NCI-H510A treated with DMSO at 0.1 percent for 48 hours (cell line): ENCODE results near the gene AP1M2.

Source experiments
- DNase-seq: peaks from one replicate; lab custom pipeline; 2025; lab: John Stamatoyannopoulos, UW

Gene AP1M2

GRCh38 chr19:10587022-10587838, at the start of gene AP1M2:
TSS of gene AP1M2 (minus strand) at chr19:10587312. CDS start at chr19:10587231, 81 bp downstream.
- peak; percentile 78 for DNase-seq

GRCh38 chr19:10636304-10636972, 49.3 kb upstream of the AP1M2 start:
- DNase-seq = no peak

DNA sequence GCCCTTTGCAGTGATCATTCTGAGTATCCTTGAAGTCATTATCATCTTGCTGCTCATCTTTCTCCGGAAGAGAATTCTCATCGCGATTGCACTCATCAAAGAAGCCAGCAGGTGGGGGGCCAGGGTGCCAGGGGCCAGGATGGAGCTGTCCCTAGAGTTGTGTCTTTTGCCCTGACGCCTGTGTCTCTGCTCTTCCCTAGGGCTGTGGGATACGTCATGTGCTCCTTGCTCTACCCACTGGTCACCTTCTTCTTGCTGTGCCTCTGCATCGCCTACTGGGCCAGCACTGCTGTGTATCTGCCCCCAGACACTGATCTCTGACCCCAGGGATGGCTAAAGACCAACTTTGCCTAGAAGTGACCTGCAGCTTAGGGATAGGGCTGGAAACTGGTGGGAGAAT, 47.9 kb upstream of the AP1M2 start:
- DNase-seq = no peak

- no peak for DNase-seq
Measured at GRCh38 chr19:10634430-10634829, 47.3 kb upstream of the AP1M2 start.

DNA sequence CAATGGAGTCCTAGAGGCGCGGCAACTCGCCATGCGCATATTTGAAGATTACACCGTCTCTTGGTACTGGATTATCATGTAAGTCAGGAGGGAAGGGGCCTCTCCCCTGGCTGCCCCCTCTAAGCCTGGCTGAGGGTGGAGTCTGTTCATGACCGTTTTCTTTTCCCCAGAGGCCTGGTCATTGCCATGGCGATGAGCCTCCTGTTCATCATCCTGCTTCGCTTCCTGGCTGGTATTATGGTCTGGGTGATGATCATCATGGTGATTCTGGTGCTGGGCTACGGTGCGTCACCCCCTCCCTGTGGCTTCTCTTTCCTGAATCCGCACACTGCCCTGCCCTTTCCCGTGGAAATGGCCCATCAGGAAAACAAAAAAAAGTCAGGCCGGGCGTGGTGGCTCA, 44.8 kb upstream of the AP1M2 start:
- no peak for DNase-seq

- no peak for DNase-seq
Measured at GRCh38 chr19:10625762-10626138, 38.6 kb upstream of the AP1M2 start.

DNA sequence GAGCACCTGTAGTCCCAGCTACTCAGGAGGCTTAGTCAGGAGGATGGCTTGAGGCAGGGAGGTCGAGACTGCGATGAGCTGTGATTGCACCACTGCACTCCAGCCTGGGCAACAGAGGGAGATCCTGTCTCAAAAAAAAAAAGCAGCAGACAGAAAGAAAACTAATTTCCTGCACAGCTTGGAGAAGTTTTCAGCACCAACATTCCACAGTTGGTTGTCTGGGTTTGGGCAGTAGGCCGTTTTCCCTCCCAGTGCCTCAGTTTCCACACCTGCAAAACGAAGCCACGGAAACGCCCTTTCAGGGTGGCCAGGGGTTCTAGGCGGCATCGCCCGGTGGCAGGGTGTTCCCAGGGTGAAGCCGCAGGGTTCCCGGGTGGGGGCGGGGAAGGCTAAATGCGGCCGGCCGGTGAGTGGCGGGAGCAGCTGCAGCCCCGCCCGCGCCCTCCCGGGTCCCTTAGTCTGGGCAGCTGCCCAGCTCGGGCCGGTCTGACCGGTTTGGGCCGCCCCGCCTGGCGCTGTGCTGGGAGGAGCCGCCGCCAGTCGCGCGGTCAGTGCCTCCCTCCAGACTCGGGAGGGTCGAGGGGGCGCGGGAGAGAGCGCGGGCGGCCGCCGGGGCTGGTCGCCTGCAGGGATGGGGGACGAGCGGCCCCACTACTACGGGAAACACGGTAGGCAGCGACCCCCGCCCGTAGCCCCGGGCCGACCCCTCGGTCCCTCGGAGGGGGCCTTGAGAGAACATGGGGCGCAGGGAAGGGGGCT, 38.1 kb upstream of the AP1M2 start, which contains the start of gene SLC44A2:
Gene SLC44A2, plus strand, starts transcription at position 551 of the 759 bp plus-strand sequence. Its CDS starts 81 bp downstream, at position 632.
- peak; percentile 81 for DNase-seq

GRCh38 chr19:10624585-10624984, 37.5 kb upstream of the AP1M2 start:
- no peak for DNase-seq

DNA sequence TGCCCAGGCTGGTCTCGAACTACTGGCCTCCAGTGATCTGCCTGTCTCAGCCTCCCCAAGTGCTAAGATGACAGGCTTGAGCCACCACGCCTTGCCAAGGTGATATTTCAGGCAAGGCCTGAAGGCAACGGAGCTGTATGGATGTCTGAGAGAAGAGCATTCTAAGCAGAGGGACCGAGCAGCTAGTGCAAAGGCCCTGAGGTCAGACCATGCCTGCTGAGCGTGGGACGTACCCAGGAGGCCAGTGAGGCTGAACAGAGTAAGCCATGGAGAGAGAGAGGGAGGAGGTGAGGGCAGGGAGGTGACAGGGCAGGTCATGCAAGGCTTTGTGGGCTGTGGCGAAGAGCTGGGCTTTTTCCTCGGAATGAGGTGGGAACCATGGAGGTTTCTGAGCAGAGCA, 34.9 kb upstream of the AP1M2 start:
- no peak for DNase-seq

- no peak for DNase-seq
Measured at GRCh38 chr19:10620786-10621185, 33.7 kb upstream of the AP1M2 start.

DNA sequence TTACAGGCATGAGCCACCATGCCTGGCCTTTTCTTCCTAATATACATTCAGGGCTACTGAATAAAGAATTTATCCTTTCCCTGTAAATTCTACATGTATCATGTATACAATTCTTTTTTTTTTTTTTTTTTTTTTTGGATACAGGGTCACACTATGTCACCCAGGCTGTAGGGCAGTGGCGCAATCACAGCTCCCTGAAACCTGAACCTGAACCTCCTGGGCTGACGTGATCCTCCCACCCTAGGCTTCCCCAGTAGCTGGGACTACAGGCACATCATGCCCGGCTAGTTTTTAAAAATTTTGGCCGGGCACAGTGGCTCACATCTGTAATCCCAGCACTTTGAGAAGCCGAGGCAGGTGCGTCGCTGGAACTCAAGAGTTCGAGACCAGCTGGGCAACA, 31.7 kb upstream of the AP1M2 start:
- no peak for DNase-seq

DNA sequence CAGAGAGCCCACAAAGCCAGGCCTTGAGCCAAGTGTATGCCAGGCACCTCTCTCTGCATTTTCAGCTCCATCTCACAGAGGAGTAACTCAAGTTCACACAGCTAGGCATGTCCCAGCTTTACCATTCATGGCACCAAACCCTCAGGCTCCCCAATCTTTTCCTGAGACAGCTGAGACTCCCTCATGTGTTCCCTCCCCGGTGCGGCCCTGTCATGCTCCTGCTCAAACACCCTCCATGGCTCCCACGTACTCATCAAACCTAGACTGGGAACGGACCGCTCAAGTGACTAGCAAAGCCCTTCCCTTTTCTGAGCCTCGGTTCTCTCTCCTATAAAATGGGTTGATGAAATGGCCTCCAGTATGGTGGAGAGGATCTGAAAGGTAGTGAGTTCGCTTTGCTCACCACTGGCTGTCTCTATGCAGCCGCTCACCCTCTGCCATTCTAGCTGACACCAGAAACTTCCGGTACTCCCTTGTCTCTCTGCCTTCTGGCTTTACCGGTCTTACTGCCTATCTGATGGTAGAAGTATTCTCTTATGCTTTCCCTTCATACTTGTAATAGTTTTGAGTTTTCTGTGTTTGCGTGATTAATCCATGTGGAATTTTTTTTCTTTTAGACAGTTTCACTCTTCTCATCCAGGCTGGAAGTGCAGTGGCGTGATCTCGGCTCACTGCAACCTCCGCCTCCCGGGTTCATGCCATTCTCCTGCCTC, 30.5 kb upstream of the AP1M2 start:
- DNase-seq = no peak

GRCh38 chr19:10615429-10616023, 28.4 kb upstream of the AP1M2 start:
- DNase-seq = no peak

DNA sequence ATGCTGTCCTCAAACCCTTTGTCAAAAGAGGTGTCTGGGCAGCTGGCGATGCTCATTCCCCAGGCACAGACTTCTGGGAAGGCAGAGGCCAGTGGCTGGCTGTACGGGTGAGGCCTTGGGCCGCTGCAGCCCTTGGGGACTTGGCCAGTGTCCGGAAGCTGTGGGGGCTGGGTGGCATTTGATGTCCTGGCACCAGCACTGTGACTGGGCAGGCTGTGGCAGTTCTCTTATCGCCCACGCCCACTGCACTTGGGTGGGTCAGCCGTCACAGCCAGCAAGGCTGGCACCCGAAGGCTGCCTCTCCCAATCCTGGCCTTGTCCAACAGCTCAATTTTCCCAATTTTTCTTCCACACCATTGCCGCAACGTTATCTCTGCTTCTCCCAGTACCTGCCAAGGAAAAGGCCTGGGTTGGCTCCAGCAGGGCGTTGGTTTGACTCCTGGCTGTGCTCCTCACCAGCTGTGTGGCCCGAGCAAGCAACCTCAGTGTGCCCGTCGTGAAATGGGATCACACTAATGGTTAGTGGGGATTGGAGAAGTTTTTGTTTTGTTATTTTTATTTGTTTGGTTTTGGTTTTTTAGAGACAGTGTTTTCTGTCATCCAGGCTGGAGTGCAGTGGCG, 25.5 kb upstream of the AP1M2 start:
- no peak for DNase-seq

DNA sequence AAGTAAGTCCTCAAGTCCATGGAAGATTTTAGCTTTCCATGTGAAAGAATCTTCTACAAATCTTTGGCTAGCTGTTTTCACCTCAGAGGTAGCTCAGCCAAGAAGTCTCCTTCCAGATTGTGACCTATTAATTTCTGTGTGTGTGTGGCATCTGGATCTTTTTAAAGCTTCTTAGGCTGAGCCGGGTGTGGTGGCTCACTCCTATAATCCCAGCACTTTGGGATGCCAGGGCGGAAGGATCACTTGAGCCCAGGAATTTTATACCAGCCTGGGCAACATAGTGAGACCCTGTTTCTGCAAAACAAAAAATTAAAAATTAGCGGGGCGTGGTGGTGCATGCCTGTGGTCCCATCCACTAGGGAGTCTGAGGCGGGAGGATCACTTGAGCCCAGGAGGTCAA, 24.8 kb upstream of the AP1M2 start:
- no peak for DNase-seq

GRCh38 chr19:10604460-10604980, 17.4 kb upstream of the AP1M2 start:
- DNase-seq = no peak

DNA sequence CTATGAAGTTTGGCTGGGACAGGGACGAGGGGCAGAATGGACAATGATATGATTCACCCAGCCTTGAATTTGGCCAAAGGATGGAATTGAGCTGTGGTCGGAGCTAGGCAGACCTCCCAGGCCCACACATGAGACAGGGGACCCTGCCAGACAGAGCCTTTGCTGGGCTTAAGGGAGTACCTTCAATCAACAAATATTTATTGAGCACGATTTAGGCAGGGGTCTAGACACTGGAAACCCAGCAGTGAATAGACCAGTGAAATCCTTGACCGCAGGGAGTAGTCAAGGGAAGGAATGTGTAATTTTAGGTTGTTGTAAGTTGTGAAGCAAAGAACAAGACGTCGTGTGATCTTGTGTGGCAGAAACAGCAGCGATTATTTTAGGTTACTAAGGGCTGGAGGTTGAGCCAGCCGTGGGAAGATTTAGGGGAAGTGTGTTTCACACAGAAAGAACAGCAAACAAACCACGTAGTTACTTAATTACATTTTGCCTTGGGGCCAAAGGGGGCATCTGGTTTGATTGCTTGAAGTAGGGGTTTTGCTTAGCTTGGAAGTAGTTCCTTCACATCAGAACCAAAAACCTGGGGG, 16.9 kb upstream of the AP1M2 start:
- DNase-seq = no peak

DNA sequence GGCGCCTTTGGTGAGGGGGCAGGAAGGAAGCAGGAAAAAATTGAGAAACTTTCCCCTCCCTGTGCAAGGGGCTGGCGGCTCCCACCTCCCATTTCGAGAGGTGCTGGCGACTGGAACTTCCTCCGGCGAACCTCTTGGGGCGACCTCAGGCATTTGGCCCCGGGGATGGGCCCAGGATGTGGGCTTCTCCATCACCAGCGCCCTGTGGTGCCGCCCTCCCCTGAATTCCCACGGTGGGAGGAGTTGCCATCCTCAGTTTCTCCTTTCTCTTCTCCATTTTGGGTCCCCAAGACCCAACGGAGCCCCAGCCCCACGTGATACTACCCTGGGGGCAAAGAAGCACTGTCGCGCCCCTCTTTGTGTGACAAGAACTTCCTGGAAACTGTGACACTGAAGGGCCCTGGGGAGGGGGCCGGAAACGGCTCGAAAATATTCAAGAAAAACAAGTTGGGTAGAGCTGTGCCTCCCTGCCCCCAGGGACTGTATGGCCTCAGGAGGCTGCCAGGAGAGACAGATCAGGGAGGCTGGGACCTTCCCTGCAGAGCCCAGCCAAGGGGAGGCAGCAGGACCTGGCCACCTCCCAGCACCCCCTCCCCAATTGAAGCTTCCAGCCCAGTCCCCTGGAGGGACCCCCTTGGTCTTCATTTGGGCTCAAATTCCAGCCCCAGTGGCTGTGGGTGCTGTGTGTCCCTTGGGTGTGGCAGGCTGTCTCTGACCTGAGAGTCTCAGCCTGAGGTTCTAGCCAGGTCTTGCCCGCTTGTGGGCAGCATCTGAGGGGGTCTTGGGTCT, 16.2 kb upstream of the AP1M2 start:
- DNase-seq = no peak

- peak; percentile 47 for DNase-seq
Measured at GRCh38 chr19:10602330-10603083, 15.4 kb upstream of the AP1M2 start.
